Activated CD8-positive, alpha-beta memory T cell treated with anti-CD3 and anti-CD28 coated beads for 4 hours (primary cell): ENCODE measurements around the gene CCDC112.
"Not testable (repeated sequence)": the region's sequence is repeated elsewhere in the genome, so short reads cannot be mapped to it uniquely, and the experiment has no call there.

ENCODE experiments used
- DNase-seq, 2 donors: peaks; one replicate each; pipeline ENCODE4 v3.0.0-alpha.2; 2020; ENCODE audit warnings: low read depth in 2 of 2

Gene CCDC112, protein sequence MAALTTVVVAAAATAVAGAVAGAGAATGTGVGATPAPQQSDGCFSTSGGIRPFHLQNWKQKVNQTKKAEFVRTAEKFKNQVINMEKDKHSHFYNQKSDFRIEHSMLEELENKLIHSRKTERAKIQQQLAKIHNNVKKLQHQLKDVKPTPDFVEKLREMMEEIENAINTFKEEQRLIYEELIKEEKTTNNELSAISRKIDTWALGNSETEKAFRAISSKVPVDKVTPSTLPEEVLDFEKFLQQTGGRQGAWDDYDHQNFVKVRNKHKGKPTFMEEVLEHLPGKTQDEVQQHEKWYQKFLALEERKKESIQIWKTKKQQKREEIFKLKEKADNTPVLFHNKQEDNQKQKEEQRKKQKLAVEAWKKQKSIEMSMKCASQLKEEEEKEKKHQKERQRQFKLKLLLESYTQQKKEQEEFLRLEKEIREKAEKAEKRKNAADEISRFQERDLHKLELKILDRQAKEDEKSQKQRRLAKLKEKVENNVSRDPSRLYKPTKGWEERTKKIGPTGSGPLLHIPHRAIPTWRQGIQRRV

DNA sequence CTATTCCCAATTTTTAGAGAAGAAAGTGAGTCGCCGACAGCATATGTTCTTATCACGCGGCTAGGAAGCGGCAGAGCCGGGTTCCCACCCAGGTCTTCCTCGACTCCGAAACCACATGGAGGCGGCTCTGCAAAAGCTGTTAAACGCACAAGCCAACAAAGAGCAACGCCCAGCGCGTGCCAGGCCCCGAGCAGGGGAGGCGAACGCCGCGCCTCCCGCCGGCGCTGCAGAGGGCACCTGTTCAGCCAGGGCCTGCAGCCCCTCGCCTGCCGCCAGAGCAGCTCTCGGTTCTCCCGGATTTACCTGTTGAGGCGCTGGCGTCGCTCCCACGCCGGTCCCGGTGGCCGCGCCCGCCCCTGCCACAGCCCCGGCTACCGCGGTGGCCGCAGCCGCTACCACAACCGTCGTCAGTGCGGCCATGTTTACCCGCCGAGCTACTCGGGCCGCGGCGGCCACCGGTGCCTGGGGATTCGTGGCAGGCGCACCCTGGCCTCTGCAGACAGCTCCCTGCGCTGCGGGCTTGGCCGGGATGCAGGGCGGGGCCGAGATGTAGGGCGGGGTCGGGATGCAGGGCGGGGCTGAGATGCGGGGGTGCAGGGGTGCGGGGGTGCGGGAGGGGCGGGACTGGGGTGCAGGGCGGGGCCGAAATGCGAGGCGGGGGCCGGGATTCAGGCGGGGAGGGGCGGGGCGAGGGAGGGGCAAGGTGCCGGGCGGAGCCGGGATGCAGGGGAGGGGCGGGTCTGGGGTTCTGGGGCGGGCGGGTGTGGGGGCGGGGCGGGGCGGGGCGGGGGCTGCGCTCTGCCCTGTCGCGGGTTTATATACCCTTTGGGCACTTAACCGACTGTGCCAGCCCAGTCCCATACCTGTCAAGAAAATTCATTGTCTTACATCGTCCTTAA lies at the start of gene CCDC112:
Gene CCDC112 (minus strand): TSS at position 531 of the 899 bp plus-strand sequence. CDS start 111 bp downstream, at position 420.
- DNase-seq = peak; percentile 60 to 63

DNA sequence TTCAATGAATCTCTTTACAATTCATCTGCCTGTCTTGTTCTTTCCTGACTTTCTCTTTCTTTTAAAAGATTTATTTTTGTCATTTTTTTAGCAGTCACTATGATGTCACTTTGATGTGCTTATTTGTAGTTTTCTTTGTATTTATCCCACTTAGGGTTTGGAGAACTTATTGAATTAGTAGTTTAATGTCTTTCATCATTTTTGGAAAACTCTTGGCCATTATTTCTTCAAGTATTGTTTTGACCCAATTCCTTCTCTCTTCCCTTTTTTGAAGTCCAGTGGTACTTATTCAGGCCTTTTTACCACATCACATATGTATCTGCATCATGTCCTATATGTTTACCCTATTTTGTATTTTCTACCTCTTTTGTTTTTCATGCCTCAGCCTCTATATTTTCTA lies 48.9 kb upstream of the CCDC112 start:
- no peak for DNase-seq

DNA sequence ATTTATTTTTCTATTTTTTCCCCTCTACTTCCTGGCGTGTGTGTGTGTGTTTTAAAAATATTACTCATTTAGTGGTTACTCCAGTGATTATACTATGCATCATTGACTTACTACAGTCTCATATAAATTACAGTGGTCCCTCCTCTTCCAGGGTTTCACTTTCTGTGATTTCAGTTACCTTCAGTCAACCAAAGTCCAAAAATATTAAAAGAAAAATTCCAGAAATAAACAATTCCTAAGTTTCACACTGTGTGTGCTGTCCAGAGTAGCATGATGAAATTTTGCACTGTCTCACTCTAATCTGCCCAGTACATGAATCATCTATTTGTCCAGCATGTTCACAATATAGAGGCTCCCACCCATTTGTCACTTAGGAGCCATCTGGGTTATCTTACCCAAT lies 47.4 kb upstream of the CCDC112 start:
- no peak for DNase-seq

DNA sequence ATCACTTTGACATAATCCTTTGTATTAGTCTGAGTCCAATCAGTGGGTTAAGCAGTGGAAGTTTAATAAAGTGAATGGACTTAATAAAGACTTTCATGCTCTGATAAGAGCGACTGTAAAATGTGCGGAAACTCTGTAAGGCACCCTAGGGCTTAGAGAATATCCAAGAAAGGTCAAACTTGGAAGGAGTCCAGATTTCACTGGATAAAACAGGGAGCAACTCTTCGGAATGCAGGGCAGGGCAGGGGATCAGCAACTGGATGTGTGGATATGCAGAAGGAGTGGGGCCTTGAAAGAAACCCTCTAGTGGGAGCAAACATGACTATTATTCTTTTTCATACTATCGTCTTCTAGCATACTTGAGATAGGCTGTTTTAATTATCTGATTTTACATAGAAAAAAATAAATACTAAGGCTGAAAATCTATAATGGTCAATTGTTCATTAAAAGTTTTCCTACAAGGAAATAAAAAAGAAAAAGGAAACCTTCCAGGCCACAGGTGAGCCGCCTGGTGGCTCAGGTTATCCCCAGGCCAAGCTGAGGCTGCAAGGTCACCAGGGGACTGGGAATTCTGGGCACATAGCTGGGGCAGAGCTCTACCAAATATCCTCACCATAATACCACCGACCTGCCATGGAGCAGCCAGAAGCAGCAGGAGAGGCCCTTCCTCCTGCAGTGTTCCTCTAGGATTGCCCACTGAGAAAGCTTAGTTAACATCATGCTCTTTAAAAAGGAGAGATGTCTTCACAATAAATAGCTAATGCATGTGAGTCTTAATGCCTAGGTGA lies 46.3 kb upstream of the CCDC112 start:
- DNase-seq = no peak

DNA sequence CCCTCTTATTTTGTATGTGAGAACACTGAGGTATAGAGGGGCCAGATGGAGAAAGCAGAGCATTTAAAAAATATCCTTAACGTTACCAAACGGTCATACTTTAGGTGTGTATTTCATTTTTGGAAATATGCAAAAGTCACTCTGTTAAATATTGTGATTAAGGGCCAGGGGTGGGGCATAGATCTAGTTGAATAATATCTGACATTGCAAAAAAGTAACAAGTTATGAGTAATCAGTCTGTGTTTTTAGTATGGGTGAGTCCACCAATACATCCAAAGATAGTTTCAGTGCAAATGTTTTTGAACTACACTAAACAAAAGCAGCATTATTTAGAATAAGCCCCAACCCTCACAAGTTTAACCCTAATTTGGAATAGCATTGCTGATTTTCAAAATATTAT lies 45.3 kb upstream of the CCDC112 start:
- no peak for DNase-seq

DNA sequence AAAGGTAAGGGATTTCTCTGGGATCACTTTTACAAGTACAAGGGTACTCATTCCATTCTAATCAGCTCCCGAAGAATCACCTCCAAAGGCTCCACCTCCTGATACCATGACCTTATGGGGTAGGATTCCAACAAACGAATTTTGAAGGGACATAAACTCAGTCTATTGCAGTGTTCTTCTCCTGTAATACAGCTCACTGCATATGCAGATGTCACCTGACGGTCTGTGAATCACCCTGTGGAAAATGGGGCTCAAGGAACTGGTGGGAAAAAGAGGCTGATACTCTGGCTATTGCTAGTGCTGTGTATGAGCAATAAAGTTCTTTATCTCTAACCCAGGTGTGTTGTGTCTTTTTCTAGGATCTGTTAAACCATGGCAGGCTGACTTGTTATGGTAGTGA lies 42.4 kb upstream of the CCDC112 start:
- no peak for DNase-seq

DNA sequence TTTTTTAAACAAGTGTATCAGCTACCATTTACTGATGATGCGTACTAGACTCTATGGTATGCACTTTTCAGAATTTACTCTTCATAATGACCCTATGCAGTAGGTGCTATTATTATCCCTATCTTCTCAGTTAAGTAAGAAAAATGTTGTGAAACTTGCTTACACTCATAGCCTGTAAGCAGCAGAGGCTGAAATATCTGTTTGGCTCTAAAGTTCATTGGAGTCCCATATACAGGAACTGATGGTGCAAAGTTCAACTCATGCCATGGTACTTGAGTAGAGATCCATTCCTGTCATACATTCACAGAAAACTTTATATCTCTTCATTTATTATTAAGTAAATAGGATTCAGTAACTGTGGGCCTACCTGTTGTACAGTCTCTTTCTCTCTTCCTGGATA lies 41.4 kb upstream of the CCDC112 start:
- no peak for DNase-seq

DNA sequence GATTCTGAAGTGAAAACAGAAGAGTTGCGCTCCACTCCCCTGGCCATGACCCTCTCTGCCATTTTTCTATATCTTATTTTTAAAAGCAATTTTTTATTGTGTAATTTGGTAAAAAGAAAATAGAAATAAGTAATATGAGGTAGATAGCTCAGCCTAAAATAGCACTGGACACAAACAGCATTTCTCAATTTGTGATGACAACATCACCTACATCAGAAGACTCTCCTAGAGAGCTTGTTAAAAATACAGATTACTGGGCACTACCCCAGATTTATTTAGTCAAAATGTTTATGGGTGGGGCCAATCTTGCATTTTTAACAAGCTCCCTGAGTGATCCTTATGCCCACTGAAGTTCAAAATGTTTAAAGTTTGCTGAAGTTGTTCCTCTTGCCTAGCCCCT lies 40.5 kb upstream of the CCDC112 start:
- DNase-seq = no peak

DNA sequence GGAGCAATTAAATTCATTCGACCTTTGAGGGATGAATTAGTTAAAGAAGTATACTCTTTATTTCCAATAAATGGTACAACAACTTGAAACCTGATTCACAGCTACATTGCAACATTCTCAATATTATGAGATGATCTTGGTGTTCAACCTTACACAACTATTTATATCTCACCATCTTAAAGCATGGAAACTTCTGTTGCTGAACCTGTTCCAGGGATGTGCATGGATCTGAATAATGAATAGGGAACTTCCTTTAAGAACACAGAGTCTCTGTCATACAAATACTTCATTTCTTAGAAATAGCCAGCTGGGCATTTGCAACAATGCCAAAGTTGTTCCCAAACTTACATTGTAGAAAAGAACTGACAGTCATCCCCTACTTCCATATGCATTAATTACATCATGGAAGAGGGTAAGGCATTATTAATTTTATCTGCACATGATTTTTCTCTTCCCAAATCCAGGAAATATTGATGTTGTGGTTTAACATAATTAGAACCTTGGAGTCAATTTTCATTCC lies 39.8 kb upstream of the CCDC112 start:
- DNase-seq = no peak

DNA sequence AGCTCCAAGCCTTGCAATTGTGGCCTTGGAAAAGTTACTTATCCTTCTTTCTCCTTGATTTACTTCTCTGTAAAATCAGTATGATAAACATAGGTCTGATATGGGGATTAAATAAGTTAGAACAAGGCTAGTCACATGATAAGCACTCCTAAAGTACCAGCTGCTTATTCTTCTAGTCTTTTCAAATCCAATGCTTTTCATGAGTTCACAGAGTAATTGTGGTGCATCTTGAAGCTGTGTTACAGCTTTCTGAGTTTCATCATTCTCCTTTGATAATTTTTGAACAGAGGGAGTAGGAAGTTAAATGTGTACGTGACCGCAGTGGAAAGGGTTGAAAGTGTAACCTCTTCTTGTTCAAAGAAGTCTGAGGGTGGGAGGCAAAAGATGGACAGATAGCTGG lies 38.8 kb upstream of the CCDC112 start:
- no peak for DNase-seq

DNA sequence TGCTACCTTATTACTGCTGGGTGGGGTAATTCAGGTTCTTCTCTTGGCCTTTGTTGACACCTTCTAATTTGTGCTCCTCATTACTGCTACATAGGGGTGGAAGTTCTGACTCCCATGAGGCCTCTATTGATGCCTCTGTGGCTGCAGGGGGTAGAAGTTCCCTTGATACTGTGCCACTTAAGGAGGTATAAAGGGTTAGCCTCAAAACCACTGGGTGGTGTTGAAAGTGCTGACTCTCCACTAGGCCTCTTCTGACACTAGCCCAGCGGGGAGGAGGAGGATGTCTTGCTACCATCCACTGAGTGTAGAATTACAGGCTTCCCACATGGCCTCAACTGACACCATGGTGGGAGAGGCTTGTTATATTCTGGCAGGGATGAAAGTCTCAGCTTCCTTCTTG lies 36.7 kb upstream of the CCDC112 start:
- DNase-seq = no peak

DNA sequence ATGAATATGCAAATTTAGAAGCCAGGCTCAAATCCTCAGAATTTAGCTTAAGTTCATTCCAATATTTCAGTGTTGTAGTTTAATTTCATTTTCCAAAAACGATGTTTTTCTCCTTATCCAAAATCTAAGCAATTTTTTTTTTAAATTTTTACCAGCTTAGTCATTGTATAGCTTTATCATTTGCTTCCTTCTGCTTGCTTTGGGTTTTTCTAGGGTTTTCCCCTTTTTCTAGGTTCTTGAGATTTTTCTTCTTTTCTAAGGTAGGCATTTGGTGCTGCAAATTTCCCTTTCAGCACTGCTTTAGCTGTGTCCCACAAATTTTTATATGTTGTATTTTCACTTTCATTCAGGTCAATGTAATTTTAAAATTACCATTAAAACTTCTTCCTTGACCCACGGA lies 34.4 kb upstream of the CCDC112 start:
- no peak for DNase-seq

DNA sequence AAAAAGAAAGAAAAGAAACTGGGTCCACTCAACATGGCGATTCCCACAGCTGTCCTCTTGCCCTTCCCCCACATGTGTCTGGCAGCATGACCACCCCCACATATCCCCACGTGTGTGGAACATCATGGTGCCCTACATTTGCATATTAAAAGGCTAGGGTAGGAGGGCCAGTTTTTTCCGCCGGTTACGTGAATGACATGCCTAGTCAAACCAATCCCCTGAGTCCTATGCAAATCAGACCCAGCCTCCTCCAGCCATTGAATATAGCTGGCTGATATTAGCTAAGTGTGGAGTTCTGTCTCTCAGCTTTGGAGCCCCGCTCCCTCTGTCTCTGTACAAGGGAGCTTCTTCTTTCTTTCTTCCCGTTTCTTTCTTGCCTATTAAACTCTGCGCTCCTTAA lies 33.0 kb upstream of the CCDC112 start:
- no peak for DNase-seq

DNA sequence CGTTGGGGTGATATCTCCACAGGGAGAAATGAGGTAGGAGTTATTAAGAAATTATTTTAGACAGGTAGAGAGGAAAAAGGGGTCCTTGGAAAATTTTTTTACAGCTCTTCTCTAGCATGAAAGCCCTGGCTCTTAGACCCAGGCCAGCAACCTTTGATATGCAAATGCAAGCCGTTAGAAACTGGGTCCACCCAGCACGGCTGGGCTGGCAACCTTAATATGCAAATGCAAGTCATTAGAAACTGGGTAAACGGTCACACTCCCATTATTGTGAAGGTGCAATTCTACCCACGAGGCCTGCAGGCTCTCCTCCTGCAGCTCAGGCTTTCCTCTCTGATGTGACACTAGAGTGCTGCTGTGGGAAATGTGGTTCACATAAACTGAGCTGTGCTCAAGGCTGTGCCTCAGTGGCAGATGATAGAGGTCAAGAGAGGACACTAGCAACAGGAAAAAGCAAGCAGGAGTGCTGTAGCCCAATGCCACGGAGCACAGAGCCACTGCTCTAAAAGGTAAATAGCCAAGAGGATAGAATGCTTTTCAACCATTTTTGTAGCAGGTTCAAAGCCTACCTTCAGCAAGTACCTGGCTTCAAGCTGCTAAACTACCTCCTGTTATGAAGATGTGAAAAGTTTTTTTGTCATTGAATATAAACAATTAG lies 32.3 kb upstream of the CCDC112 start:
- not testable (repeated sequence) for DNase-seq

DNA sequence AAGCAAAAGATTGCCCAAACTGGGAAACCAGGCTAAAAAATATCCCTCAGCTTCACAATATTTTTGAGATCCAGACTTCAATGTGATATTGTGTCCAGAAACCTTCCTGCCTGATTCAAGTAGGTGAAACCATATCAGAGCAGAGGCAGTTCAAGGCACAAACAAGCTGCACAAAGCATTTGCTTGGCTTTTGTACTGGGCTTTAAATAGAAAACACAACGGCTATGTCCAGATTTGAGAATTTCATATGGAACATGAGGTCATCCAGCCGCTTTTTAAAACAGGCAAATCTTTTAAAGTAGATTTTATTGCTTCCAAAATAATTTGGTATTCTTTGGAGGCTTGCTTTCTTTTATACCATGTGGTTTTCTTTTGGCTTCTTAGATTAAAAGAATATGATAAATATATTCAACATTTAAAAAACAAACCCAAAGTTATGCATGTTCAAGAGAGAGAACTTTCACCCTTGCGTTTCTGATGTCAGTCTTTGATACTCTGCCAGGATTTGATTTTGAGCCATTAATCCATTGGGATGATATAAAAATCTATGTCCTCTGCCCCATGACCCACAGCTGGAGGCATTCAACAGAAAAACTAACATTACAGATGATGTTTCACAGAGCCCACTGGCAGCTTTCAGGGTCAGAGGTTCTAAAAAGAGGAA lies 29.0 kb upstream of the CCDC112 start:
- DNase-seq = no peak

DNA sequence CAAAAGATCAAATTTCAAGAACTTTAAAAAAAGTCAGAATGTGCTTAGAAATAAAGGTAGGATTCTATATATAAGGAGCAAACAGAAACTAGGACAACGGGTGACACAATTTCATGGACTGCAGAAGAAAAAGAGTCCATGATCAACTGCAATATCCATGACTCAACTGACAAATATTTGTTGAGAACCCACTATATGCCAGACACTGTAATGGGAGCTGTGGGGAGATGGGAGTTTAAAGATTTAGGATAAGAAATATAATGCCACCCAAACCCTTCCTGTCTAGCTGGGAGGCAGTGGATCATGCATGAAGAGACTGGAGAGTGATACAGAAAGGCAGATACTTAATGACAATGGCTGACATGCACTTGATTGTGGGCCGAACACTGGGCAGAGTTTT lies 27.6 kb upstream of the CCDC112 start:
- DNase-seq = no peak

DNA sequence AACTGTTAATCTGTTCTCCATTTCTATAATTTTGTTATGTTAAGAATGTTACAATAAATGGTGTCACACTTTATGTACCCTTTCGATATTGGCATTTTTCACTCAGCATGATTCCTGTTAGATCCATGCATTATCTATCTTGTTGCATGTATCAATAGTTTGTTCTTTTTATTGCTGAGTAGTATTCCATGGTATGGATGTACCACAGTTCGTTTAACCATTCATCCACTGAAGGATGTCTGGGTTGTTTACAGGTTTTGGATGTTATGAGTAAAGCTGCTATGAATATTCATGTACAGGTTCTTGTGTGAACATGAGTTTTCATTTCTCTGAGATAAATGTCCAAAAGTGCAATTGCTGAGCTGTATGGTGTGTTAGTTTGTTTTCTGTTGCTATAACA lies 26.3 kb upstream of the CCDC112 start:
- DNase-seq = no peak

DNA sequence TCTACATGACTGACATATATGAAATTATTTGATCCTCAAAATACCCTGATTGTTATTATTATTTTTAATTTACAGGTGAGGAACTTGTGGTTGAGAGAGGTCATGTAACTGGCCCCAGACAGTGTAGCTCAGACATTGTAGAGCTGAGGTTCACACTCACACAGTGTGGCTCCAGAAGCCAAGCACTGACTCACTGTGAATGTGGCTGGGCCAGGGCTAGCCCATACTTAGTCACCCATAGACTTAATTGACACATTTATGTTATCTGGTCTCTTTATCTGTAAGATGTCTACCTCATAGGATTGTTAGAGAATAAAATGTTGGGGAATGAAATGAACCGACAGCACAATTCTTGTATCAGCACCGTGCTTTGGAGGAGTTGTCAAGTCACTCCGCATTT lies 24.9 kb upstream of the CCDC112 start:
- DNase-seq = no peak

DNA sequence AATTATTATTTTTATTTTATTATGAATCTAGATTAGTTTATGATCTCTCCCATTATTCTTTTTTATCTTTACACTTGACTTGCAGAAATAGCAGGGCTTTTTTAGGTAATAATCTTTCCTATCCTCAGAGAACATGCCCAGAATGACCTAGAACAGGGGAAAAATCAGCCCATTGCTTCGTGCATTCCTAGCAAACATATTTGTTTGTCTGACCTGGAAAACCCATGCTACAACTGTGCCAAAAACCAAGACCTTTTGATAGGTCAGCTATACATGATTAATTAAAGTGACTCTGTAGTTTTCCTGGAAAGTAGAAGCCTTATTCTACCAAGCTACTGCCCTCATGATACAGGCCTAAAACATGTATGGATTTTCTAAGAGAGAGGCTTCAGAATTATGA lies 24.1 kb upstream of the CCDC112 start:
- no peak for DNase-seq

DNA sequence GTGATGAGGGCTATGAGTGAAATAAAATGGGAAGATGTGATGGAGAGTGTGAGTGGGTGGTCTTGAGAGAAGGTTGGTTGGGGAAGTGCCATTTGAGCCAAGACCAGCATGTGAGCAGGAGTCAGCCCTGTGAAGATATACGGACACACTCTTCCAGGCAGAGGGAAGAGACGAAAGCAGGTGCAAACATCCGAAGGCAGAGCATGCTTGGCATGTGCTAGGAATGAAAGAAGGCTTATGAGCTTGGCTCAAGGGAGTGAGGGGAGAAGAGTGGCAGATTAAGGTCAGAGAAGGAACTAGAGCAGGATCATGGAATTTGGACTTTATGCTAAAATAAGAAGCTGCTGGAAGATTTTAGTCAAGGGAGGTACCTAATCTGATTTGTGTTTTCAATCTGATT lies 23.6 kb upstream of the CCDC112 start:
- no peak for DNase-seq

DNA sequence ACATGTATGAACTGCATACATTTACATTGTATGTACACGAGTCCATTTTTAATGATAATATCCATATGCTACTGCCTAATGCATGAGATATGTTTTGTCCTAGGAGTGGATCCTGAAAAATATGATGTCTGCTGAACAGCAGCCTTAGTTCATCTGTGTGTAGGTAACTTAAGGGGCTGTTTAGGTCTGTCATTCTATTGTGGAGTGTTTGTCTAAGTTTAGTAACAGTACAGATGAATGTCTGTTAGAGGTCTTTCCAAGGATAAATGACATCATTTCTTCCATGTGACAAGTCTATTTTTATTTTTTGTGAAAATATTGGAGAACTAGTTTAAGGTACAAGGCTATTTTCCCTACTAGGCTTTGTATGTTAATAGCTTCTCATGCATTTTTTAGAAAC lies 22.6 kb upstream of the CCDC112 start:
- DNase-seq = no peak
